HUES6 (cell line): Measurements from ENCODE around the gene NHERF1.

ENCODE experiments used
- H3K27ac ChIP-seq: 2 replicates; pipeline ENCODE4 v1.7.0; 2013; ENCODE audit warnings: low read depth, mild to moderate bottlenecking, low read length, inconsistent platforms
- H3K27me3 ChIP-seq: 2 replicates; pipeline ENCODE4 v1.6.1; 2013; ENCODE audit warnings: low read length; ENCODE audit not compliant: control insufficient read depth, insufficient read depth
- H3K36me3 ChIP-seq: 2 replicates; pipeline ENCODE4 v1.6.1; 2013; ENCODE audit warnings: low read length; ENCODE audit not compliant: control insufficient read depth, insufficient read depth
- H3K4me1 ChIP-seq: 2 replicates; pipeline ENCODE4 v1.6.1; 2013; ENCODE audit warnings: low read length; ENCODE audit not compliant: control insufficient read depth, insufficient read depth
- H3K4me3 ChIP-seq: 2 replicates; pipeline ENCODE4 v1.5.1; 2013; ENCODE audit warnings: low read depth, low read length
- H3K9ac ChIP-seq: one replicate; pipeline ENCODE4 v1.6.1; 2013; ENCODE audit warnings: mild to moderate bottlenecking, low read length
- H3K9me3 ChIP-seq: 2 replicates; pipeline ENCODE4 v1.6.1; 2013; ENCODE audit warnings: low read depth, low read length; ENCODE audit not compliant: control insufficient read depth, insufficient read depth

The NHERF1 gene

DNA sequence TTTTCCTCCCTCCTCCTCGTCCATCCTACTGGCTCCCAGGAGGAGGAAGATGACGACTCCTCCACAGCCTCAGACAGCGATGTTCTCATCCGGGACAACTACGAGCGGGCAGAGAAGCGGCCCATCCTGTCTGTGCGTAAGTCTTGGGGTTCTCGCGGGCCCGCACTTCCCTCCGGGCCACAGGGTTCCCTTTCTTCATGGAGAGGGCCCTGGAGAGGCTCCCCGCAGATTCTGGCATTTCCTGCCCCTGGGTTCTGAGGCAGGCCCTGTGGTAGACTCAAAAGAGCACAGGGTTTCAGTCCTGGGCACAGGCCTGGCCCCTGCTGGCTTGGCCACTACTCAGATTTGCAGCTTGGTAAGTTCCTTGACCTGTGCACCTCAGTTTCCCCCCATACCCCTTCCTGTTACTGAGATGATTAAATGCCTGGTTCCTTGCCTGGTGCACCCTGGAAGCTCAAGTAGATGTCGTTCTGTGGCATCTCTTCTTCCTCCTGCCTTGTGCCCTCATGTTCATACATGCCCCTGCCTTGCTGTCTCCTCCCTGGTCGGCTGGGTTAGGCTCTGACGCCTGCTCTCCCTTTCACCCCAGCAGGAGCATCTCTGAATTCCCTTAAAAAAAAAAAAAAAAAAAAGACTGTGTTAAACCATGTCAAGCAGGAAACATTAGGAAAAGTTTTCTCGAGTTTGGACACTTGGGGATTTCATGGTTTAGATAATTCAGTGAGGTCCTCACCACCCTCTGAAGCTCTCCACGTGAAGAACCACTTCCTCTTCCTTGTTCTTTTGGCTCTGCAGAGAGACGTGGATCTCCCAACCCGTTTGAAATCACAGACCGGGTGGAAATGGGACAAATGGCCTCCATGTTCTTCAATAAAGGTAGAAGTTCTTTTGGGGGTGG lies 42.0 kb downstream of the NHERF1 start:
- Histone ChIP-seq H3K27me3 (no peaks in the 10 kb centered on the region), H3K9ac (no peak overlapping the region), H3K4me1 (no peaks in the 10 kb centered on the region), H3K27ac (no peak overlapping the region), H3K9me3 (no peaks in the 10 kb centered on the region), H3K4me3 (no peak overlapping the region), H3K36me3 (peaks cover 38% of the 10 kb centered on the region)

DNA sequence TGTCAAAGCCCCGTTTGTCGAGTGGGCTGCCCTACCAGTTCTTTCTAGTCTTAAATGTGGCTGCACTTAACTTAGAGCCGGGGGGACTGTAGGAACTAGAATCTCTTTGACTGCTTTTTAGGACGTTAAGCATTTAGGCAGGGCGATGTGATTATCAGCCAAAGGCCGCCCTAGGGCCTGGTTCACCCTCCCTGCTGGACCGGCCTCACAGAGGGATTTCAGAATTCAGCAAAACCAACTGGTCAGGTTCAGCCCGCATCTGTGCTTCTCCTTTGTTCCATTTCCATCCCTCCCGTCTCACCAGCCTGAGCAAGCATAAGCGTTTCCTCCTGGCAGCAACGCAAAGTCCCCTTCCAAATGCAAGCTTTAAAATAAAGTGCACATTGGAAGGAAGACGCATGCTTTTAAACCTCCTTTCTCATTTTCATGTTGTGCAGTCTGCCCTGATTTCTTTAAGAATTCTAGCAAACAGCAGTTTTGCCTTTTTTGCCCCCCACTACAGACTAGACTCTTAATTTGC lies 44.2 kb downstream of the NHERF1 start:
- H3K36me3 ChIP-seq, result peaks cover 60% of the 10 kb centered on the region
- no peaks in the 10 kb centered on the region for H3K27me3 ChIP-seq

DNA sequence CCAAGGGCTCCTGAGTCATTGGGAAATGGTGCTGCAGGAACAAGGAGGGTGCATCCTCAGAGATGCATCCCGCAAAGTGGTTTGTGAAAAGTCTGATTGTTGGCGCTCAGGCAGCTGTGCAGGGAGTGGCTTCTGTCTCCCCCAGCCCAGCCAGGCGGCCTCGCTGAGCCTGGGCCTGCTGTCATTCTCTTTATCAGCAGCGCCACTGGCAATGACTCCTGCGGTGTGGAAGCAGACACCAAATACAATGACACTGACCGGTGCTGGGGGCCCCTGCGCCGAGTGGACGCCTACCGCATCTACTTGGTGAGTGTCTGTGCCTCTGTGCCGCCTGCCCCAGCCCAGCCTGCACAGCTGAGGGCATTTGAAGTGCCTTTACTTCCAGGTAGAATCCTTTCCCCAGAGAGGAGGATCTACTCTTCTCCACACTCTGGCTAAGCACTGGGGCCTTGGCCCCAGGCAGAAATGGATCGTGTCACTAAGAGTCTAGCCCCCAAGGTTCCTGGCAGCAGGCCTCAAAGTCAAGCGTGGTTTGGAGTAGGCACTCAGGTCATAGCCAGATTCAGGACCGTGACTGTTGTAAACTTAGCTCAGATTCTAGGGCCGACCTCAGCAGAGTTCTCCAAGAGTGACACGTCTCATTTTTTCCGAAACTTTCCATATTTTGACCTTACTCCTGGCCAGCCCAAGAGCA lies 47.0 kb downstream of the NHERF1 start:
- H3K4me3 ChIP-seq, result no peak overlapping the region
- H3K27ac ChIP-seq, result no peak overlapping the region
- H3K9ac ChIP-seq, result no peak overlapping the region
- H3K4me1 ChIP-seq, result no peaks in the 10 kb centered on the region
- no peaks in the 10 kb centered on the region for H3K9me3 ChIP-seq
- H3K36me3 ChIP-seq, result peaks cover 79% of the 10 kb centered on the region
- H3K27me3 ChIP-seq, result no peaks in the 10 kb centered on the region

More for the DNA sequence above, 44.2 kb downstream of the NHERF1 start:
- Histone ChIP-seq H3K27ac (no peak overlapping the region), H3K4me3 (no peak overlapping the region), H3K4me1 (no peaks in the 10 kb centered on the region), H3K9ac (no peak overlapping the region), H3K9me3 (no peaks in the 10 kb centered on the region)

DNA sequence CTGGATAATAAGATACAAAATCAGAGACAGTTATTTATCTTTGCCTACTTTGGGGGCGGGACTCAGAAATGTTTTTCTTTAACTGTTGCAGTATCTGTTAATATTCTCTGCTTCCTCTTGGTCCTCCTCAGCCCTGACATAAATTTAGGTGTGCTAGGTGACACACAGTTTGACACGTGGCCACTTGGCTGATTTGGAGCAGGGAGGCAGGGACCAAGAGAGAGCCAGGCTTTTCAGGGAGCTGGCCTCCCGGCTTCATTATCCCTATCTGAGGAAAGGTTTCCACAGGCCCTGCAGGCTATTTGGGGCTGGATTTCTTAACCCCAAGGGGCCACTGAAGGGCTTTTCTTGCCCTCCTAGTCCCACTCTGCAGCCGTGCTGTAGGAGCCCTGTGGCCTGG lies 47.8 kb downstream of the NHERF1 start:
- H3K9me3 ChIP-seq, result no peaks in the 10 kb centered on the region
- H3K36me3 ChIP-seq, result peaks cover 84% of the 10 kb centered on the region
- no peaks in the 10 kb centered on the region for H3K27me3 ChIP-seq
- H3K27ac ChIP-seq, result no peak overlapping the region
- H3K9ac ChIP-seq, result no peak overlapping the region
- H3K4me1 ChIP-seq, result no peaks in the 10 kb centered on the region
- no peak overlapping the region for H3K4me3 ChIP-seq

DNA sequence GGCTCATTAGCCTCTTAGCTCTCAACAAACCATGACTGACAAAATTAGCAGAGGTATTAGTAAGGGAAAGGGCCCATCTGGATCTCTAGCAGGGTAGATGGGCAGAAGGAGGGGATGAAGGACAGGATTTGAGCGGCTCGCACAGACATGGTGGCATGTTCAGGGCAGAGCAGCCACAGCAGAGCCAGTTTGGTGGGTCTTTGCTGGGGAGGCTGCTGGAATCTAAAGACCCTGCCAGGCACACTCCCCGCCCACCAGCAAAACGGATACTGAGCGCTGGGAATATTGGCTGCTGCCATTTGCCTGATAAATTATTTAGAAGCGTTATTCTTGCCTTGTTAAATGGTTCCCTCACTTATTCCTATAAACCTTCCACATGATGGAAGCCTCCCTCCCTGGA lies 48.4 kb downstream of the NHERF1 start:
- no peaks in the 10 kb centered on the region for H3K9me3 ChIP-seq
- H3K9ac ChIP-seq, result no peak overlapping the region
- no peaks in the 10 kb centered on the region for H3K27me3 ChIP-seq
- no peak overlapping the region for H3K27ac ChIP-seq
- H3K4me1 ChIP-seq, result no peaks in the 10 kb centered on the region
- no peak overlapping the region for H3K4me3 ChIP-seq
- H3K36me3 ChIP-seq, result peaks cover 87% of the 10 kb centered on the region

DNA sequence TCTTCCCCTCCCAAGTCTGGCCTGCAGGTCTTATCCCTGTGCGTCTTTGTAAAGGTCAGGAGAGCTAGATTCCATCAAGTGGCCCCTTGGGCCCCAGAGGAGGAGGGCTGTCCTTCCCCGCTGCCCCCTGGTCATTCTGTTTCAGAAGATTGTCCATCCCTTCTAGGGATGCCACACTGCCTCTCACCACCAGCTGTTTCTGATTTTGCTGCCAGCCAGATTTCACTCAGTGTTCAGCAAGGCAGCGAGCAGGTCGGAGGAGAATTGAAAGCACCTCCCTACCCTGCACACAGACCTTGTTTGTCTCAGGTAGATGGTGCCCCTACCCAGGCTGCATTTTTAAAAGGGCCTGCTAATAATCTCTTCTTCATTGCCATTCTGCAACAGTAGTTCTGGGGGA lies 49.4 kb downstream of the NHERF1 start:
- no peaks in the 10 kb centered on the region for H3K27me3 ChIP-seq
- H3K9ac ChIP-seq, result no peak overlapping the region
- H3K4me3 ChIP-seq, result no peak overlapping the region
- no peaks in the 10 kb centered on the region for H3K4me1 ChIP-seq
- no peaks in the 10 kb centered on the region for H3K9me3 ChIP-seq
- peaks cover 83% of the 10 kb centered on the region for H3K36me3 ChIP-seq
- no peak overlapping the region for H3K27ac ChIP-seq

DNA sequence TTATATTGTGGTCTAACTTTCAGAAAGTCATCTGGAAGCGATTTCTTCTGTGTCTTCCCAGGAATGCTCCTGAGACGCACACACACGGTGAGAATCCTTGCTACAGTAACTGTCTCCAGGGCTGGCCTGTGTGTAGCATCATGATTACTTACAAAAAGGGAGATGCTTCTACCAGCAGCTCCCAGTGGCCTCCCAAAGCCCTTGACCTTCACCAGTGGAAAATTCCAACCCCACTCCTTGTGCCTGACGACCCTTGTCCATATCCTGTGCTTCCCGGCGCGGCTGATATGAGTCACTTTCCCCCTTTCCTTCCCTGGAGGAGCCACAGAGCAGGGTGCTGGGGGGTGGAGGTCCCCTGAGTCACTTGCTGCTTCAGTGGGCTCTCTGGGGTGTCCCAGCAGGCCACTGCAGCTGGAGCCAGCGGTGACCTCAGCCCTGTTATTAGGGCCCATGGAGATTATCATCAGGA lies 49.8 kb downstream of the NHERF1 start:
- Histone ChIP-seq H3K4me1 (no peaks in the 10 kb centered on the region), H3K9ac (no peak overlapping the region), H3K27me3 (no peaks in the 10 kb centered on the region), H3K36me3 (peaks cover 78% of the 10 kb centered on the region), H3K4me3 (no peak overlapping the region), H3K27ac (no peak overlapping the region), H3K9me3 (no peaks in the 10 kb centered on the region)

DNA sequence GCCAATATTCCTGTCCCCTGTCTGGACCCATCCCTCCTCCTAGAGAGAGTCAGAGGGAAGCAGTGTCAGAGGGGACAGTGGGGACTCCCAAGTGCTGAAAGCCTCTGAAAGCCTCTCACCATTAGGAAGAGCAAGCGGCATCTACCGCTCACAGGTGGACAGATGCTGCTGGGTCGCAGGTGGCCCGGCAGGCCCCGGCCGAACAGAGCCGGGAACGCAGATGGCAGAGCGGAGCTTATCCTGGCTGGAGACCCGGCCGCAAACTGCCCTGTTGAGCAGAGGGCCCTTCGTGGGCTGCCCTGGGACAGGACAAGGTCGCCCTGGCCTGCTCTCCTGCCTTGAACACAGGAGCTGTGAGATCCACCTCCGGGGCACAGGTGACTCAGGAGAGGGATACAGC lies 50.7 kb downstream of the NHERF1 start:
- H3K4me1 ChIP-seq, result no peaks in the 10 kb centered on the region
- H3K9ac ChIP-seq, result no peak overlapping the region
- H3K27ac ChIP-seq, result no peak overlapping the region
- H3K36me3 ChIP-seq, result peaks cover 72% of the 10 kb centered on the region
- H3K9me3 ChIP-seq, result no peaks in the 10 kb centered on the region
- H3K4me3 ChIP-seq, result no peak overlapping the region
- H3K27me3 ChIP-seq, result no peaks in the 10 kb centered on the region

DNA sequence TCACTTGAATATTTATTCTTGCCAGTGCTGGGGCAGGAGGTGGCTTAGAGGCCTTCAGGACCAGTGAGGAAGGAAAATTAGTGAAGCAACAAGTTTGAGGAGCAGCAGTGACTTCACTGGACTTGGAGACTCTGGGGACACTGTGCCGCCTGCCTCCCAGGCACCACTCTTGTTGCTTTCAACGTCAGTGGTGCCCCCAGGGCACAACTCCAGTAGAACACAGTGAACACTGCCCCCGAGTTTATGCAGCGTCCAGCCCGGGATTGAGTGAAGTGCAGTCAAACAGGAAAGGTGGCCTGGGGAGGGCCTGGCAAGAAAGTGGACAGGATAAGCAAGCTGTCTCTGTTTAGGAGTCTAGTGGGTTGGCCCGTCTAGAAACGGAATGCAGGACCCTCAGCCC lies 52.1 kb downstream of the NHERF1 start:
- Histone ChIP-seq H3K4me3 (no peak overlapping the region), H3K36me3 (peaks cover 61% of the 10 kb centered on the region), H3K9ac (no peak overlapping the region), H3K27ac (no peak overlapping the region), H3K4me1 (no peaks in the 10 kb centered on the region), H3K27me3 (no peaks in the 10 kb centered on the region), H3K9me3 (no peaks in the 10 kb centered on the region)

DNA sequence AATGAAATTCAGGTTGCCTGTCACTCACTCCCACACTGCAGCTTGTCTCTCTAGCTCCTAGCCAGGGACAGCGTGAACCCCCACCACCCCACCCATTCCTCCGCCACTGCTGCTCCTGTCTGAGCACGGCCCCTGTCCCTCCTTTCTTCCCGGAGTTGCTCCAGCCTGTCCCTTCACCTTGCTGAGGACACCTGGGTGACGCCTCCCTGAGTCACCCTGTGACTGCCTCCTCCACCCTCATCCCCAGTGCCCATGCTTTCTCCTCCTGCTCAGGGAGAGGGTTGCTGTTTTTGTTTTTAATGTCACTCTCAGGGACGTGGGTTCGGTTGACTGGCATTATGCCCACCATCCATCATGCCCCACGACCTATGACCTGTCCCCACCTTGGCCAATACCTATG lies 53.5 kb downstream of the NHERF1 start:
- no peak overlapping the region for H3K9ac ChIP-seq
- H3K36me3 ChIP-seq, result peaks cover 48% of the 10 kb centered on the region
- no peak overlapping the region for H3K27ac ChIP-seq
- no peaks in the 10 kb centered on the region for H3K27me3 ChIP-seq
- no peaks in the 10 kb centered on the region for H3K9me3 ChIP-seq
- no peaks in the 10 kb centered on the region for H3K4me1 ChIP-seq
- no peak overlapping the region for H3K4me3 ChIP-seq

DNA sequence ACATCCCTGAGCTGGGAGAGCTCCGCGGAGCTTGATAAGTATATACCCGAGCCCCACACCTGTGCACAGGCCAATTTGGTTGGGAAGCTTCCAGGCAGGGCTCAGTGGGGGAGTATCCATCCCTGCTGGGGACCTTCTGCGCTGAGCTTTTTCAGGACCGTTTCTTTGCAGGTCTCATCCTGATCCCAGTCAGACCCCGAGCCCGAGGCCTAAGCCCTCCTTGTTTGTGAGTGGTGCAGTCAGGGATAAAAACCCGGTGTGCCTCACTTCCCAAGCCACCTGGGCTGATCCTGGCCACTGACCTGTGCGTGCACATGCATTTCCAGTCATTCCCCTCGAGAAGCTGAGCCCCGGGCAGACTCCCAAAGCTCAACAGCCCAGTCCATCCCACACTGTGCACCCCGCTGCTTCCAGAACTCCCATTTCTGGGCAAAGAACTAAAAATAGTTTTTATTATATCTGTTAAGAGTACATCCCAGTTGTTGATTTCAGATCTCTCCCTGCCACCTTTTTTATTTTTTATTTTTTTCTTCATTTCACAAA lies 55.0 kb downstream of the NHERF1 start:
- no peak overlapping the region for H3K27ac ChIP-seq
- no peak overlapping the region for H3K9ac ChIP-seq
- H3K4me3 ChIP-seq, result no peak overlapping the region
- no peaks in the 10 kb centered on the region for H3K27me3 ChIP-seq
- H3K4me1 ChIP-seq, result no peaks in the 10 kb centered on the region
- H3K36me3 ChIP-seq, result peaks cover 33% of the 10 kb centered on the region
- no peaks in the 10 kb centered on the region for H3K9me3 ChIP-seq
